Left lung (tissue), 10 donors: Measurements from ENCODE around the gene FAP. TPM values are rescaled to one million over a fixed set of nuclear protein-coding genes. Genes with fewer than 3 reads are reported as not detected.

Experiments
- ATAC-seq: fragments of 200-7000 bp; cut with Tn5 transposase; one replicate; pipeline ENCODE4 v1.9.1; 2020; ENCODE audit warnings: moderate library complexity
- DNase-seq, 4 donors: peaks; one replicate each; pipeline ENCODE4 v3.0.0-alpha.2; 2013 to 2020
- H3K27ac ChIP-seq, 2 donors: fragments of 200-600 bp; sonication (generic) in 1 of 2; one replicate each; pipeline versions ENCODE4 v1.5.0 to v1.8.0; 2020 to 2021
- H3K27me3 ChIP-seq, 2 donors: fragments of 200-600 bp; sonication (generic) in 1 of 2; one replicate each; pipeline versions ENCODE4 v1.5.0 to v1.8.0; 2020 to 2021
- H3K36me3 ChIP-seq, 2 donors: fragments of 200-600 bp; sonication (generic) in 1 of 2; one replicate each; pipeline versions ENCODE4 v1.5.0 to v1.8.0; 2020 to 2021
- H3K4me1 ChIP-seq, 2 donors: fragments of 200-600 bp; one replicate each; pipeline ENCODE4 v1.8.0; 2021
- H3K4me3 ChIP-seq, 2 donors: fragments of 200-600 bp; sonication (generic) in 1 of 2; one replicate each; pipeline versions ENCODE4 v1.5.0 to v1.8.0; 2020 to 2021; ENCODE audit warnings: mild to moderate bottlenecking in 1 of 2
- H3K9me3 ChIP-seq, 2 donors: fragments of 200-600 bp; sonication (generic) in 1 of 2; one replicate each; pipeline versions ENCODE4 v1.5.0 to v1.8.0; 2020 to 2021
- intact Hi-C, 2 donors: fragments of 100-400 bp; cut with DNase I; formaldehyde crosslinking; loops; one replicate each; pipeline versions ENCODE4 v1.11.2 to v1.14.2; 2022
- polyA plus RNA-seq, 6 donors: library from polyadenylated mRNA; unstranded; fragments of 120-200 nt; gene quantifications; one replicate each; pipeline ENCODE4 v1.2.1, GENCODE V29; 2013; ENCODE audit not compliant: insufficient read length in 6 of 6
- total RNA-seq, 2 donors: library from RNA; stranded (reverse); fragmentation: NEBNext Ultra II Directional; extraction: Animal tissue kit (Norgen Biotek cat#: 25700); gene quantifications; one replicate each; pipeline ENCODE4 v1.2.1, GENCODE V29; 2021
- TF ChIP-seq, protein P1 (sequence below), 2 donors: fragments of 200-600 bp; sonication (generic) in 1 of 2; IDR thresholded peaks; one replicate each; pipeline versions ENCODE4 v1.5.0 to v1.8.0; 2021; ENCODE audit warnings: antibody characterized with exemption in 2 of 2
- donor health status: DM: no; HTN: yes; CAD: no.
- donor health status: DM: no; HTN: no; CAD: no.

The FAP gene
- total and polyA plus RNA-seq, 8 donors = 15.0 to 43.7 (median 25.4) TPM

DNA sequence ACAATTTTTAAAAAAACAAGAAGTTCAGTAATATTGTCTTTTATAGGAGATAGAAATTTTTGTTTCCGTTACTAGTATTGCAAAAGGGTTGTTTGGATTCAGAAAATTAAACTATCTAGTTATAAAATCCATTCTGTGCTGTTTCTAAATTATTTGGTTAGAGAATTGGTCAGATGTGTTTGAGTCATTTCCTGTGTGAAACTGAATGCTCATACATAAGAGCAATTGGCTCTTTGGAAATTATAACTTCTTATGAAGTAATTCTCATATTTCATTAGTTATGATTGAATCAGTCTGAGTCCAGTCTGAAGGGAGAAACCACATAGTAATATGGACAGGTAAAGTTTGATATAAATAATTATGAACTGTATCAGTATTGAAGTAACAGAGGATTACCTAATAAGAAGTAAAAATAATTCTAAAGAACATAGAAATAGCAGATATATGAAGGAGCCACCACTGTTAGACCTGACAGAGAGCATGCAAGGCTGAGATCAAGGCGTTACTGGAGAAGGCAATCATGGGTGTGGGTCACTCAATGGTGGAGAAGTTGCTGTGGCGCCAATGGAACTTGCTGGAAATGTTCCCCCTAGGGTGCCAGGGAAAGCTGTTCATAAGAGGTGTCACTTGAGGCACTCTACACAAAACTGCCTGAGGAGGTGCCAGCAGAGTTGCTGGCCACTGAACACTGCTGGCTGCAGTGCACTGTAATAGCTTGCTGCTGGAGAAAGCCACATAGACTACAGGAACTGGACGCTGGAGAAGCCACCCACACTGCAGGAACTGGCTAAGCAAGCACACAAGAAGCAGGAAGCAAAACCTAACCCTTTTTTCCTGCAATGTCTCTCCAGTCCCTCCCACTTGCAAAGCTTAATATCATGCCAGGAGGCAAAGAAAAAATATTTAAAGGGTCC is 18.0 kb upstream of the FAP start:
- TF ChIP-seq, protein P1, sequence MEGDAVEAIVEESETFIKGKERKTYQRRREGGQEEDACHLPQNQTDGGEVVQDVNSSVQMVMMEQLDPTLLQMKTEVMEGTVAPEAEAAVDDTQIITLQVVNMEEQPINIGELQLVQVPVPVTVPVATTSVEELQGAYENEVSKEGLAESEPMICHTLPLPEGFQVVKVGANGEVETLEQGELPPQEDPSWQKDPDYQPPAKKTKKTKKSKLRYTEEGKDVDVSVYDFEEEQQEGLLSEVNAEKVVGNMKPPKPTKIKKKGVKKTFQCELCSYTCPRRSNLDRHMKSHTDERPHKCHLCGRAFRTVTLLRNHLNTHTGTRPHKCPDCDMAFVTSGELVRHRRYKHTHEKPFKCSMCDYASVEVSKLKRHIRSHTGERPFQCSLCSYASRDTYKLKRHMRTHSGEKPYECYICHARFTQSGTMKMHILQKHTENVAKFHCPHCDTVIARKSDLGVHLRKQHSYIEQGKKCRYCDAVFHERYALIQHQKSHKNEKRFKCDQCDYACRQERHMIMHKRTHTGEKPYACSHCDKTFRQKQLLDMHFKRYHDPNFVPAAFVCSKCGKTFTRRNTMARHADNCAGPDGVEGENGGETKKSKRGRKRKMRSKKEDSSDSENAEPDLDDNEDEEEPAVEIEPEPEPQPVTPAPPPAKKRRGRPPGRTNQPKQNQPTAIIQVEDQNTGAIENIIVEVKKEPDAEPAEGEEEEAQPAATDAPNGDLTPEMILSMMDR (IDR thresholded peaks at IDR 0.05) = no peak
- peak in 3 of 4 donors; percentile 42 to 75 (median 54) for DNase-seq
- peaks cover 0 to 11% of the 10 kb centered on the region in 2 donors for H3K36me3 ChIP-seq
- peak; percentile 92 for ATAC-seq
- no peaks in the 10 kb centered on the region for H3K27me3 ChIP-seq
- H3K9me3 ChIP-seq = no peaks in the 10 kb centered on the region
- H3K4me3 ChIP-seq = no peak overlapping the region
- H3K4me1 ChIP-seq = peaks cover 14 to 47% of the 10 kb centered on the region in 2 donors
- H3K27ac ChIP-seq = peak overlapping the region; percentile 83
- intact Hi-C loops = no loop called here

DNA sequence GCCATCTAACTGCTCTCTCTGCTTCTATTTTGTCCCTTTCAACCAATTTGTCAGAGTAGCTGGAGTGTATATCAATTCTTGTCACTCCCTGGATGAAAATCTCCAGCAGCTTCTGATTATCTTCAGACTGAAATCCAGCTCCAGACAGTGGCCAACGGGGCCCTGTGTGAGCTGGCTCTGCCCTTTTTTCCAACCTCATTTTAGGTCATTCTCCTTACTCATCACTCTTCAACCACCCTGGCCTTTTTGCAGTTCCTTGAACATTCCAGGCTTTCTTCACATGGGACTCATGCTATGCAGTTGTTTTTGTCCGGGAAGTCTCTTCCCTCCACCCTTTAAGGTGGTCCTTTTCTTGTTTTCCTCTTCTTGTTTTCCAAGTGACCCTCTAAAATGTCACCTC is 15.4 kb upstream of the FAP start:
- no peak overlapping the region for H3K4me3 ChIP-seq
- no peaks in the 10 kb centered on the region for H3K36me3 ChIP-seq
- ATAC-seq (peak; percentile 9), DNase-seq (no peak)
- H3K27me3 ChIP-seq = no peaks in the 10 kb centered on the region
- H3K27ac ChIP-seq = peak overlapping the region; percentile 16 to 18
- intact Hi-C loops = no loop called here
- TF ChIP-seq, protein P1 (IDR thresholded peaks at IDR 0.05) = no peak
- H3K9me3 ChIP-seq = no peaks in the 10 kb centered on the region
- peaks cover 14 to 47% of the 10 kb centered on the region in 2 donors for H3K4me1 ChIP-seq

DNA sequence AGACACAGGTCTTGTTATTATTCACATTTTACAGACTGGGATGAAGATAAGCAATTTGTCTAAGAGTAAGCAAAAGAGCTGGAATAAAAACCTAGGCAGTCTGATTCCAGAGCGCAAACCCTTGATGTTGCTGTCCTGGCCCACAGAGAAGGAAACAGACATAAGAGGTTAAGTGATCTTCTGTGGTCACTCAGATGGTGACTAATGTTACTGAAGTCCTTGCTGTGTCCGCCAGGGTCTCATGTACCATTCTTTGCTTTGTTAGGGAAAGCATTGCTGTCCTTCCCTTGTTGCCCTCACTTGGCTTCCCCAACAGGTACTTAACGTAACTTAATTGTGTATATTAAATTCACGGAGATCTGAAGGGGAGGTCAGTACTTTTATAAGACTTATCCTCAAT is 14.9 kb upstream of the FAP start:
- intact Hi-C loops = no loop called here
- no peaks in the 10 kb centered on the region for H3K27me3 ChIP-seq
- no peak for DNase-seq
- TF ChIP-seq, protein P1 (IDR thresholded peaks at IDR 0.05) = no peak
- ATAC-seq = peak; percentile 40
- no peak overlapping the region for H3K4me3 ChIP-seq
- H3K9me3 ChIP-seq = no peaks in the 10 kb centered on the region
- H3K27ac ChIP-seq = peak overlapping the region; percentile 1 to 16
- no peaks in the 10 kb centered on the region for H3K36me3 ChIP-seq
- peaks cover 14 to 47% of the 10 kb centered on the region in 2 donors for H3K4me1 ChIP-seq

DNA sequence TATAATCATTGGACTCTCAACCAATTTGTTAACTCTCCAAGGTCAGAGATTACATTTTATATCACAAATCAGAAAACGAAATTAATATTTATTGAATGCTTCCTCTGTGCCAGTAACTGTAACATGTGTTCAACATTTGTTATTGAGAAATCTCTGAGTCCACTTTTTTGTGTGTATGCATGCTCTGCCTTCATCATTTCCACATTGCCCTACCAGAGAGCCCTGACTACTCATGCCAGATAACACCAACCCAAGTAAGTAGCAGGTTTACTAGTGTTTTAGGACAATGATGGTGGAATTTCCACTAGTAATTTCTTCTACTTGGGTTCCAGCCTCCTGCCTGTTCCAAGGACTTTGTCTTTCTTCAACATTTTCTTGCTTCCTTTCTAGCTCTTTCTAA is 14.2 kb upstream of the FAP start:
- ATAC-seq (no peak), DNase-seq (no peak)
- Histone ChIP-seq H3K4me1 (peaks cover 14 to 47% of the 10 kb centered on the region in 2 donors), H3K27me3 (no peaks in the 10 kb centered on the region), H3K36me3 (no peaks in the 10 kb centered on the region), H3K27ac (peak overlapping the region; percentile 1 to 16), H3K9me3 (no peaks in the 10 kb centered on the region), H3K4me3 (no peak overlapping the region)
- TF ChIP-seq, protein P1 (IDR thresholded peaks at IDR 0.05) = no peak
- intact Hi-C loops = no loop called here

DNA sequence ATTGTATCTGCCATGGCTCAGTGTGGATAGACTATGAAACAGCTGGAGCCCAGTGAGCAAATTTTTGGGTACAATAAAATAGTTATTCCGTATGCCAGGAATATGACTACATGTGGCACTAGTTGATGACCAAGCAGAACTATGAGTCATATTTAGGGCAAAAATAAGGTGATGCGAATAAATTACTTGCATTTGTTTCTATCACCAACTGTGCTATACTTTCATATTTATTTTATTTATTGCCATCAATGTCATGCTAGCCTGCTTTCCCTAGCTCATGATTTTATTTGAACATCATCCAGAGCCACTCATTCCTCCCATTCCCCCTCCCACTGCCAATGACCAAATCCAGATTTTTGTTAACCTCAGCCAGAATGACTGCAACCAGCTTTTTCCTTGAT is 13.3 kb upstream of the FAP start:
- Histone ChIP-seq H3K36me3 (no peaks in the 10 kb centered on the region), H3K27ac (peak overlapping the region in 1 of 2 donors; percentile 16), H3K4me3 (no peak overlapping the region), H3K9me3 (no peaks in the 10 kb centered on the region), H3K27me3 (no peaks in the 10 kb centered on the region), H3K4me1 (peaks cover 10 to 40% of the 10 kb centered on the region in 2 donors)
- TF ChIP-seq, protein P1 (IDR thresholded peaks at IDR 0.05) = no peak
- DNase-seq = peak in 1 of 4 donors; percentile 63
- peak; percentile 9 for ATAC-seq
- intact Hi-C loops = no loop called here
